ENCODE data around the gene COL26A1.
"Not testable (repeated sequence)": the region's sequence is repeated elsewhere in the genome, so short reads cannot be mapped to it uniquely, and the experiment has no call there.

Gene COL26A1

GRCh38 chr7:101402081-101402779 is 39.6 kb downstream of the COL26A1 start:
- no peak for DNase-seq (ENCODE audit: low read depth)

DNA sequence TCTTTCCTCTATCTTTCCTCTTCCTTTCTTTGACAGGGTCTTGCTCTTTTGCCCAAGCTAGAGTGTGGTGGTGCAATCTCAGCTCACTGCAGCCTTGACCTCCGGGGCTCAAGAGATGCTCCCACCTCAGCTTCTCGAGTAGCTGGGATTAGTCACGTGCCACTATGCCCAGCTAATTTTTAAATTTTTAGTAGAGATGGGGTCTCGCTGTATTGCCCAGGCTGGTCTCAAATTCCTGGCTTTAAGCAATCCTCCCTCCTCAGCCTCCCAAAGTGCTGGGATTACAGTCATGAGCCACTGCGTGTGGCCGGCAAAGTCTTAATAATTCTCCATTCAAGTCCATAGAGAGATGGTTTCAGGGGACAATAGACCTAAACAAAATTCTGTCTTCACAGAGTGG is 40.2 kb downstream of the COL26A1 start:
- DNase-seq (ENCODE audit: low read depth), result no peak

GRCh38 chr7:101405474-101406067 is 42.9 kb downstream of the COL26A1 start:
- DNase-seq (ENCODE audit: low read depth), result no peak

- peak; percentile 3 for DNase-seq (ENCODE audit: low read depth)
Observed at GRCh38 chr7:101410743-101411507, 48.2 kb downstream of the COL26A1 start.

DNA sequence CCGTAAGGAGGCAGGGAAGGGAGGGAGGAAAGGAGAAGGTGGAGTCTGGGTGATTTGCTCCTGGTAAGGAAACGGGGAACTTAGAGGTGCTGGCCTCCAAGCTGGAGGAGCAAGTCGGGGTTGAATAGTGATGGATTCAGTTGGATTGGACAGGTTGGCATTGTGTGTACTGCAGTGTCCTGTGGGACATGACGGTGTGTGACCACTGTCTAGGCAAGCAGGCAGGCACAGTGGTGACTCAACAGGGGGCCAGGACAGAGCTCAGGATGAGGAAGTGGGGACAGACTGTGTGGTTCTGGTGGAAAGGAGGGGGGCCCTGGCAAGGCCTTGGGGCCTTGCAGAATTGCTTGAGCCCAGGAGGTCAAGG is 48.8 kb downstream of the COL26A1 start:
- DNase-seq (ENCODE audit: low read depth), result no peak

- DNase-seq (ENCODE audit: low read depth), result no peak
Observed at GRCh38 chr7:101412976-101413375, 50.3 kb downstream of the COL26A1 start.

- no peak for DNase-seq (ENCODE audit: low read depth)
Observed at GRCh38 chr7:101418694-101419093, 56.0 kb downstream of the COL26A1 start.

DNA sequence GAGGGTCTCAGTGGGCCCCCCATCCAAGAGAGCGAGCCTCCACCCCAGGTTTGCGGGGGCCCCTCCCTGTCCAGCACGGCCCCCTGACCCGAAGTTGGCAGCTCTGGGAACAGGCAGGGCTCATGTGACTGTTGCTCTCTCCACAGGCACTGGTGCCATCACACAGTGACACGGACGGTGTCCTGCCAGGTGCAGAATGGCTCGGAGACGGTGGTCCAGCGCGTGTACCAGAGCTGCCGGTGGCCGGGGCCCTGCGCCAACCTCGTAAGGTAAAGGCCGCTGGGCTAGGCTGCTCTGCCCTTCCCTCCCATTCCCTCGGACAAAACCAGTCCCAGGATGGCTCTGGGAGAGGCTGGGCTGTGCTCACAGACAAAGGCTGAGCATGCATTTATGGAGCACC is 57.2 kb downstream of the COL26A1 start:
- no peak for DNase-seq (ENCODE audit: low read depth)

DNA sequence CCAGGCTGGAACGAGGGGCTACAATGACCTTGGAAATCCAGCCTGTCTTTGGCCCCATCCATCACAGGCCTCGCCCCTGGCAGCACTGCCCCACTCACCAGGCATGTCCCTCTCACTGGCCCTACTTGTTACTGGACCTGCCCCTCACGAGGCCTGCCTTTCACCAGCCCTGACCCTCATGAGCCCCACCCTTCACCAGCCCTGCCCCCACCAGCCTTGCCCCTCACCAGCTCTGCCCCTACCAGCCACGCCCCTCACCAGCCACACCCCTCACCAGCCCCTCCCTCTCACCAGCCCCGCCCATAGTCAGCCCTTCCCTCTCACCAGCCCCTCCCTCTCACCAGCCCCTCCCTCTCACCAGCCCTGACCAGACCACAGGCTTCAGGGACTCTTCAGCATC is 57.8 kb downstream of the COL26A1 start:
- no peak for DNase-seq (ENCODE audit: low read depth)

DNA sequence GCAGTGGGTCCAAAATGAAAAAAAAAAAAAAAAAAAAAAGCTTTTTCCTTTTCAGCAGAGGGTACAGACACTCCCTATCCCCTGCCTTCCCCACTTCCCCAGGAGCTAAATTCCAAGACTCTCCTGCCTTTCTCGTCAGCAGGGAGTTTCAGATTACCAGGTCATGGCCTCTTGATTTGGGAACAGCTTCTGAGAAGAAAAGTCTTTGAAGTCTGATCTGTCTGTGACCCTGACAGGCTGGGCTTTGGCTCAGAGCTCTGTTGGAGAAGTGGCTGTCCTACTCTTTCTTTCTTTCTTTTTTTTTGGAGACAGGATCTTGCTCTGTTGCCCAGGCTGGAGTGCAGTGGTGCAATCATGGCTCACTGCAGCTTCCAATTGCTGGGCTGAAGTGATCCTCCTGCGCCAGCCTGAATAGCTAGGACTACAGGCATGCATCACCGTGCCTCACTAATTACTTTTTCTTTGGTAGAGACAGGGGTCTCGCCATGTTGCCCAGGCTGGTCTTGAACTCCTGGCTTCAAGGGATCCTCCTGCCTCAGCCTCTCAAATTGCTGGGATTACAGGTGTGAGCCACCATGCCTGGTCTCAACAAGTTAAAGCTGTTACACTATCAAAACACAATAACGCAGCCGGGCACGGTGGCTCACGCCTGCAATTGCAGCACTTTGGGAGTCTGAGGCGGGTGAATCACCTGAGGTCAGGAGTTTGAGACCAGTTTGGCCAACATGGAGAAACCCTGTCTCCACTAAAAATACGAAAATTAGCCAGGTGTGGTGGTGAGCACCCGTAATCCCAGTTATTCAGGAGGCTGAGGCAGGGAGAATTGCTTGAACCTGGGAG is 59.9 kb downstream of the COL26A1 start:
- DNase-seq (ENCODE audit: low read depth), result no peak

DNA sequence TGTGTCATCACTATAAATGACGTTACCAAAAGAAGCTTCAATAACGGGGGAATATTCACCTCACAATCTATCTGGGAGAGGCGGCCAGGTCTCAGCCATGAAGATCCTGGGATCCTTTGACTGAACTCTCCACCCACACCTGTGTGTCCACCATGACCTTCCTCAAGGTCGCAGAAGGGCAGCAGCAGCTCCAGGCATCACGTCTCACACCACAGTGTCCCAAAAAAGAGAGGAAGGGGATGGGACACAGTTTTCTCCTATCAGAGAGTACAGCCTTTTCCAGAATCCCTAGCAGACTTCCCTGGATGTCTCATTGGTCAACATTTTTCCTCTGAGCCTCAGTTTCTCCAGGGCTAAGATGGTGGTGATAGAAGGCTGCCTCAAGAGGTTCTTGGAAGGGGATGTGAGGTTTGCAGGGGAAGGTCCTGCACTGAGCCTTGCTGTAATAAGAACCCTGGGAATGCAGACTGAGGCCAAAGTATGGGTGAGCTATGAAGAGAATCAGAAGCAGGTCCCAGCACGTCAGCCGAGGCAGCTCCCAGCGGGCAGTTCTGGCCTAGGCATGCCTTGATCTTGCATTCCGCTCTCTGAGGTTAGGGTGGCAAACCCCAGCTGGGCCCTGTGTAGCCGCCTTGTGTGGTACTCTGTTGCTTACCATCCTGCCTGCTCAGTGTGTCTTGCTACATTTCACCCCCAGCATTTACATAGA is 63.8 kb downstream of the COL26A1 start:
- no peak for DNase-seq (ENCODE audit: low read depth)

DNA sequence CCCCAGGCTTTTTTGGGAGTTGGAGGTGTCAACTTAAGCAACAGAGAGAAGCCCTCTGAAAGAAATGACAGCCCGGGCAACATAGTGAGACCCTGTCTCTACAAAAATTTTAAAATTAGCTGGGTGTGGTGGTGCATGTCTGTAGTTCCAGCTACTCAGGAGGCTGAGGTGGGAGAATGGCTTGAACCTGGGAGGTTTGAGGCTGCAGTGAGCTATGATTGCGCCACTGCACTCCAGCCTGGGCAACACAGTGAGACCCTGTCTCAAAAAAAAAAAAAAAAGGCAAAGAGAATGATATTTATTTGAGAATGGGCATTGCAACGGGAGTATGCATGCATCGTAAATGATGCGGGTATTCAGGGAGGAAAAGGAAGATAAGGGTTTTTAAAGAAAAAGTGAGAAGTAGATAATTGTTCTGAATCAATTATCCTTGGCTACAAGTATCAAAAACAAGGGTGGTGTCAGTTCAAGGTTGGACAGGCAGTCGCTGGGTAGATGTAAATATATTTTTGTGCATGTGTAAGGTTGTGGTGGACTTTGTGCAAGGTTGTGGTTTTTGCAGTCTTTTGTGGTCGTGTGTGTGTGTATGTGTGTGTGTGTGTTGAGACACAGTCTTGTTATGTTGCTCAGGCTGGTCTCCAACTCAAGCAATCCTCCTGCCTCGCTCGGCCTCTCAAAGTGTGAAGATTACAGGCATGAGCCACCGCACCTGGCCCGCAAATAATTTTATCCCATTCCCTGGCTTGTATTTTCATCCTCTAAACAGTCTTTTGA is 65.6 kb downstream of the COL26A1 start:
- no peak for DNase-seq (ENCODE audit: low read depth)

DNA sequence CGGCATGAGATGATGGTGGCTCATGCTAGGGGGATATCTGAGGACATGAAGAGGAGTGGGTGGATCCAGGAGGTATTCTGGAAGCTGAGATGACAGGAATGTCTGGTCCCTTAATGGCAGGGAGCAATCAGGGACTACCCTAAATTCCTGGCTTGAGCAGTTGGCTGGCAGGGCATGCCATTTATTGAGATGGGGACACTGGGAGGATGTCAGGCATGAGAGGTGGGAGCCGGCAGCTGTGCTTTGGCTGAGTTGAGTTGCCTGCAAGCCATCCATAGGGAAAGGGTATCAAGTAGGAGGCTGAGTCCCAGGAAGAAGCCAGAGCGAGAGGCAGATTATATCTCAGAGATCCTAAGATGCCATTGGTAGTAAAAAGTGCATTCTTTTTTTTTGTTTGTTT is 69.6 kb downstream of the COL26A1 start:
- DNase-seq (ENCODE audit: low read depth), result no peak

DNA sequence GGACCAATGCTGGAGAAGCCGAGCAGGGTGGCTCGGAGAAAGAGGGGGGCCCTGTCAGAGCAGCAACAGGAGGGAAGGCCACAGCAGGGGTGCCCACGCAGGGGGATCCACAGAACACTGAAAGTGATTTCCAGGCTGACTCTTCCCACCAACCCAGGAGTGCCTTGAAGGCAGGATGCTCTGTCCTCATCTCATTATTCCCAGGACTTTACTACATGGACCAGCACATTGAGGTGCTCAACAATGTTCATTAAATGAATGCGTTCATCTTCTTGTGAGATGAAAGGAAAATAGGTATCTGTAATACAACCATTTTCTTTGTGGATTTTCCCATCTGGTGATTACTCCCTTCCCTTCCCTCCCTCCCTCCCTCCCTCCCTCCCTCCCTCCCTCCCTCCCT is 71.0 kb downstream of the COL26A1 start:
- DNase-seq (ENCODE audit: low read depth), result no peak

DNA sequence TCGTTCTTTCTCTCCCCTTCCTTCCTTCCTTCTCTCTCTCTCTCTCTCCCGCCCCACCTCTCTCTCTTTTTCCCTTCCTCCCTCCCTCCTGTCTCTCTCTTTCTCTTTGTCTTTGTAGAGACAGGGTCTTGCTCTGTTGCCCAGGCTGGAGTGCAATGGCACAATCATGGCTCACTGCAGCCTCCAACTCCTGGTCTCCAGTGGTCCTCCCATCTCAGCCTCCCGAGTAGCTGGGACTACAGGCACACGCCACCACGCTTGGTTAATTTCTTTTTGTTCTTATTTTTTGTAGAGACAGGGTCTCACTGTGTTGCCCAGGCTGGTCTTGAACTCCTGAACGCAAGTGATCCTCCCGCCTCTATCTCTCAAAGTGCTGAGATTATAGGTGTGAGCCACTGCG is 71.5 kb downstream of the COL26A1 start:
- not testable (repeated sequence) for DNase-seq (ENCODE audit: low read depth)

DNA sequence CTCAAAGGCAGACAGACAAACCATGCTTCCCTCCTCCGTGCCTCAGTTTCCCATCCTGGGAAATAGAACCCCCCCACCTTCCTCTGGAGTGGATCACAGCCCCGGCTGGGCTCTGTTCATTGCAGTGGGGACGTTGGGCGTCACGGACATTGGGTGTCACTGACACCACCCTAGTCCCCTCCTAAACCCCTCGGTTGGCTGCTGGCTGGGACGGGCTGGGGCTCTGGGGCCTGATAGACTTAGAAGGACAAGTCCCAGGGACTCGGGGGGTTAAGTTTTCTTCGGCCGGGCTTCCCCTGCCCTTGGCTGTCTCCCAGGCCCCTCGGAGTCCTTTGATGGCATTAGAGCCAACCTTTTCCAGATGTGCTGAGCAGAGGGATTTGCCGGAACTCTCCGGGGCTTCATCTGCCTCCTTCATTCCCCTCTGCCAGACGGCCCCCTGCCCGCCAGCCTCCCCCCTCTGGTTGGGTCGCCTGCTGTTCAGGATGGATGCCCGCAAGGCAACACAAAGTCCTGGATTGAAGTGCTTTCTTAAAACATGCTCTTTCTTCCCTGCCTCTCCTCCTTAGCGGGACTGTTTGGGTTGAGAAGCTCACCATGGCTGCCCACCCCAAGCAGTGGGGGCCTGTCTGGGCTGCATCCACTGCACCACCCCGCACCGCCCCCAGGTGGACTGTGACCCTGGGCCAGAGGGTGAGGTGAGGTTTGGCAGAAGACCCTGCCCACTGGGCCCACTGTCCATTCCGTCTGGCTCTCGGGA is 73.0 kb downstream of the COL26A1 start:
- DNase-seq (ENCODE audit: low read depth), result no peak

DNA sequence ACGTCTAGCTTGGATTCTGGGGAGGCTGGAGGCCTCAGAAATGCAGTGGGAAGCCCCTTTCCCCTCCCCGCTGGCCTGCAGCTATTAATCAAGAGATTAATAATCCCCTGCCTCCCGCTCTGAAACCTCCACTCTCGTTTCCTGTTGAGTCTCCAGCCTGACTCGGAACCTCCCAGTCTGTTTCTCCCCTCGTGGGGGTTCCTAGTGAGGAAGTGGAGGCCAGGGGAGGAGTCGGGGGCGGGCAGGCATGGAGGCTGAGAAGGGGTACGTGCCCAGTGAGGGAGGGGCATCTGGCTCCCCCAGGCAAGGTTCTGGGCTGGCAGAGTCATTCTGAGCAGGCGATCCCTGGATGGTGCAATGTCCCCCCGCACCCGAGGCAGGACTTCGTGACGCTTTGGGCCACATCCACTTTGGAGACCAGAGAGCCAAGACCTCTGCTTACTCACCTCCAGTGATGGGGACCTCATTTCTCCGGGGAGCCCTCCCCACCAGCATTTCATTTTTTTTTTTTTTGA is 73.6 kb downstream of the COL26A1 start:
- DNase-seq (ENCODE audit: low read depth), result no peak

DNA sequence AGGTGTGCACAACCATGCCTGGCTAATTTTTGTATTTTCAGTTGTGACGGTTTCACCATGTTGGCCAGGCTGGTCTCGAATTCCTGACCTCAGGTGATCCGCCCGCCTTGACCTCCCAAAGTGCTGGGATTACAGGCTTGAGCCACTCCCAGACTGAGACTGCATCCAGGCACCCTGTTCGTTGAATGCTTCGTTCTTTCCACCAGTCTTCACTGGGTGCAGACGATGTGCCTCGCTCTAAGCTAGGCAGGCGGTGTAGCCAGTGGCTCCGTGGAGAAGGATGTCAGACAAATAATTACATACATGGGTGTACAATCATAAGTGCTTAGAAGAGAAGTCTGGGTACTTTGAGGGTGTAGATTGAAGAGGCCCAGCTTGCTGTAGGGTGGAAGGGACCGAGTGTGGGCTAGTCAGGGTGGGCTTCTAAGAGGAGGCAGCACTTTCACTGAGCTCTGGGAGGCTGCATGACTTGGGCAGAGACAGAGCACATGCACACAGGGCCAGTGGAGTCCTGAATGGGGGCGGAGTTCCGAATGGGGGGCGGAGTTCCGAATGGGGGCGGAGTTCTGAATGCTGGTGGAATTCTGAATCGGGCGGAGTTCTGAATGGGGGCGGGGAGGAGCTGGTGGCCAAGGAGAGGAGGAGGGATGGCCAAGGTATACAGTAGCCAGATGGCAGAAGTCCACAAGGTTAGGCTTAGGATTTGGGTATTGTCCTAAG is 74.3 kb downstream of the COL26A1 start:
- no peak for DNase-seq (ENCODE audit: low read depth)

DNA sequence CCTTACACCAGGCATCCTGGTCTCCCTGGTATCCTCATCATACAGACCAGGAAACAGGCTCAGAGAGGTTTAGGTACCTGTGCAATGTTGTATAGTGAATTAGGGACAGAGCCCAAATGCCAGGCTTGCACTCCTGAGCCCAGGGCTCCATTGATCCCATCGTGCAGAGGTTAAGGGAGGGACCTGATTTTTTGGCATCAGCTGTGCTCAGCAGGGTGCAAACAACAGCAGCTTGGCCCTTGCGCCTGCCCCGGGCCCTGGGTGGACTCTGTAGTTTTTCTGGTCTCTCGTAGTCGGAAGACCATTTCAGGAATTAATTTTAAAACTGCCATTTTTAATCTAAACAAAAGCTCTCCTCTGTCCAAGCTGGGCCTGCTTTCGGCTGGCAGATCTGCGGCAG is 79.2 kb downstream of the COL26A1 start:
- DNase-seq (ENCODE audit: low read depth), result no peak
